Activated naive CD4-positive, alpha-beta T cell treated with anti-CD3 and anti-CD28 coated beads for 36 hours (primary cell): ENCODE data around the gene ZFYVE9. TPM values are rescaled to one million over a fixed set of nuclear protein-coding genes. Genes with fewer than 3 reads are reported as not detected.
"Not testable (repeated sequence)": the region's sequence is repeated elsewhere in the genome, so short reads cannot be mapped to it uniquely, and the experiment has no call there.

Experiments used
- CTCF ChIA-PET: fragments of 350-600 bp; sonication (Branson Sonifier 250); formaldehyde crosslinking; loops from one replicate; lab custom pipeline; 2021; ENCODE audit warnings: antibody characterized with exemption; lab: Charles Lee
- DNase-seq: peaks from one replicate; pipeline ENCODE4 v3.0.0-alpha.2; 2020
- H3K27ac Mint-ChIP-seq: one replicate; pipeline ENCODE4 v1.8.0; 2021; ENCODE audit warnings: mild to moderate bottlenecking, mixed read lengths
- H3K27me3 Mint-ChIP-seq: one replicate; pipeline ENCODE4 v1.8.0; 2021; ENCODE audit warnings: low read depth, mixed read lengths
- H3K36me3 Mint-ChIP-seq: one replicate; pipeline ENCODE4 v1.8.0; 2021; ENCODE audit warnings: low read depth, mixed read lengths
- H3K4me1 Mint-ChIP-seq: one replicate; pipeline ENCODE4 v1.8.0; 2021; ENCODE audit warnings: low read depth, mixed read lengths
- H3K4me3 Mint-ChIP-seq: one replicate; pipeline ENCODE4 v1.8.0; 2021; ENCODE audit warnings: mild to moderate bottlenecking, moderate library complexity, mixed read lengths
- H3K9me3 Mint-ChIP-seq: one replicate; pipeline ENCODE4 v1.8.0; 2021; ENCODE audit warnings: mixed read lengths
- intact Hi-C: fragments of 100-400 bp; cut with micrococcal nuclease; formaldehyde crosslinking; loops from one replicate; pipeline ENCODE4 v1.15.1; 2023
- total RNA-seq, 2 experiments: library from RNA; stranded (reverse); gene quantifications; one replicate each; pipeline ENCODE4 v1.2.3, GENCODE V29; 2021

ZFYVE9 gene
- total RNA-seq, 2 experiments from 2014 or later, result 3.0 to 3.5 TPM

GRCh38 chr1:52153898-52154297, 12.0 kb downstream of the ZFYVE9 start:
- H3K4me1 Mint-ChIP-seq, result peaks cover under 1% of the 10 kb centered on the region
- no peak for DNase-seq
- no peak overlapping the region for H3K4me3 Mint-ChIP-seq
- no peak overlapping the region for H3K27ac Mint-ChIP-seq
- no peaks in the 10 kb centered on the region for H3K9me3 Mint-ChIP-seq
- intact Hi-C loops, result no loop called here
- H3K36me3 Mint-ChIP-seq, result no peaks in the 10 kb centered on the region
- H3K27me3 Mint-ChIP-seq, result no peaks in the 10 kb centered on the region
- CTCF ChIA-PET, result interaction anchor here (0.5 kb wide), 1 partner anchor 83 kb away, joined by 3 read pairs; no protein-coding TSS in a partner anchor

DNA sequence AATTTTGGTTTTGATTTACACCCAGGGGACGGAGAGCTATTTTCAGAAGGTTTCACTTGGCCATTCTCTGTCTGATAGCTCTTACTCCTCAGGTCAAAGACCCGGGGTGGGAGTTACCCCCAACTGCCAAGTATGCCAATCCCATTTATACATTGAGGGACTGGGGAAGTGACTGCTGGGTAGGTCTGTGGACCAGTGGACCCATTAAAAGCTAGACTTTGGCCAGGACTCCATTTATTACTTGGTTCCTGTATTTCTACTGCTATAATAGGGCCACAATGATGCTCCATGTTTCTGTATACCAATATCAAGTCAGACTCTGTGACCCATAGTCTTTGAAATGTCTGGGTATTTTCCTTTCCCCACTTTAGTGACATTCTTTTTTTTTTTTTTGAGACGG, 14.6 kb downstream of the ZFYVE9 start:
- Mint-ChIP-seq H3K4me3 (no peak overlapping the region), H3K4me1 (peaks cover 4% of the 10 kb centered on the region), H3K27ac (no peak overlapping the region), H3K36me3 (peaks cover 1% of the 10 kb centered on the region), H3K27me3 (no peaks in the 10 kb centered on the region), H3K9me3 (no peaks in the 10 kb centered on the region)
- no peak for DNase-seq
- CTCF ChIA-PET, result interaction anchor here (0.6 kb wide), 1 partner anchor 16 kb away, joined by 3 read pairs; no protein-coding TSS in a partner anchor
- intact Hi-C loops, result no loop called here

- CTCF ChIA-PET, result no interaction called here
- no peak for DNase-seq
- intact Hi-C loops, result no loop called here
- Mint-ChIP-seq H3K4me1 (peaks cover 4% of the 10 kb centered on the region), H3K9me3 (no peaks in the 10 kb centered on the region), H3K36me3 (peaks cover 4% of the 10 kb centered on the region), H3K4me3 (no peak overlapping the region), H3K27me3 (no peaks in the 10 kb centered on the region), H3K27ac (no peak overlapping the region)
Measured at GRCh38 chr1:52157582-52157981, 15.7 kb downstream of the ZFYVE9 start.

GRCh38 chr1:52158218-52158617, 16.3 kb downstream of the ZFYVE9 start:
- H3K4me1 Mint-ChIP-seq, result peaks cover 4% of the 10 kb centered on the region
- no peak overlapping the region for H3K27ac Mint-ChIP-seq
- no peaks in the 10 kb centered on the region for H3K9me3 Mint-ChIP-seq
- peaks cover 4% of the 10 kb centered on the region for H3K36me3 Mint-ChIP-seq
- DNase-seq, result no peak
- CTCF ChIA-PET, result no interaction called here
- no peak overlapping the region for H3K4me3 Mint-ChIP-seq
- H3K27me3 Mint-ChIP-seq, result no peaks in the 10 kb centered on the region
- intact Hi-C loops, result no loop called here

GRCh38 chr1:52159033-52159789, 17.3 kb downstream of the ZFYVE9 start:
- intact Hi-C loops, result no loop called here
- Mint-ChIP-seq H3K9me3 (no peaks in the 10 kb centered on the region), H3K4me1 (peaks cover 4% of the 10 kb centered on the region), H3K27me3 (no peaks in the 10 kb centered on the region), H3K4me3 (no peak overlapping the region), H3K36me3 (peaks cover 4% of the 10 kb centered on the region), H3K27ac (no peak overlapping the region)
- DNase-seq, result no peak
- CTCF ChIA-PET, result interaction anchor here (0.7 kb wide), 1 partner anchor 622 kb away, joined by 3 read pairs; no protein-coding TSS in a partner anchor

GRCh38 chr1:52162947-52163346, 21.1 kb downstream of the ZFYVE9 start:
- no peak for DNase-seq
- Mint-ChIP-seq H3K27me3 (no peaks in the 10 kb centered on the region), H3K27ac (no peak overlapping the region), H3K4me3 (no peak overlapping the region), H3K9me3 (no peaks in the 10 kb centered on the region), H3K36me3 (peaks cover 4% of the 10 kb centered on the region), H3K4me1 (peaks cover 8% of the 10 kb centered on the region)
- CTCF ChIA-PET, result no interaction called here
- intact Hi-C loops, result no loop called here

- peaks cover 4% of the 10 kb centered on the region for H3K36me3 Mint-ChIP-seq
- H3K27ac Mint-ChIP-seq, result no peak overlapping the region
- no peaks in the 10 kb centered on the region for H3K27me3 Mint-ChIP-seq
- H3K9me3 Mint-ChIP-seq, result no peaks in the 10 kb centered on the region
- no peak overlapping the region for H3K4me3 Mint-ChIP-seq
- CTCF ChIA-PET, result interaction anchor here (0.9 kb wide), 1 partner anchor 25 kb away, joined by 3 read pairs; no protein-coding TSS in a partner anchor
- intact Hi-C loops, result no loop called here
- peaks cover 3% of the 10 kb centered on the region for H3K4me1 Mint-ChIP-seq
- no peak for DNase-seq
Measured at GRCh38 chr1:52164604-52165003, 22.7 kb downstream of the ZFYVE9 start.

DNA sequence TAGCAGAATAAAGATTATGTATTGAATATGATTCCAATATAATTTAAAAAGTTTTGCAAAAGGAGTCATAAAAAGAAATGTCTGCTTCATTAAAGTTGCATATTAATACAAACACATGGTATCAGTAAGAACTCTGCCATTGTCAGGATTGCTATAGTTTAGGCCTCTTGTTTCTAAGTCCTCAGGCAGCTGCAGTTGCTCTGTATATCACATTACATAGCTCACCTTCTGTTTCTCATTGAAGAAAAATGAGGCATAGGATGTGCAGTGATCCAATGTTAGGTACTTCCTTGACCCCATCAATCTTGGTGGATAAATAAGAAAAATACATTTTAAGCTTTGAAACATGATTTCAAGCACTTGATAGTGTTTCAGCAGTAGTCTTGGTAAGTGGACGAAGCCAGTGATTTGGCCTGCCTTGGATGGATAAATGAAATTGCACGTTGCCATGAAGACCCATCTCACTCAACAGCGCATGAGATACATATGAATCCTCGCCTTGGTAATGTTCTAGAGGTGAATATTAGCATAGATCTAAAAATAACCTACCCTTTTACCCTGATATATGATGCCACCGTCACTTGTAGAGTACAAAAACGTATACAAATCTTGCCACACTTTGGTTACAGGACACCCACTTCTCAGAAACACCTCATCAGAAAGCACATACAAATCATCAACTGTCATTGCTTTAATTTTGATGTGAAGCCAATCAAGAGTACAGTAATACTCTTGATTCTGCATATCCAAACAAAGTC, 25.3 kb downstream of the ZFYVE9 start:
- Mint-ChIP-seq H3K27ac (no peak overlapping the region), H3K27me3 (no peaks in the 10 kb centered on the region), H3K36me3 (peaks cover 2% of the 10 kb centered on the region), H3K4me3 (no peak overlapping the region), H3K9me3 (peaks cover 5% of the 10 kb centered on the region), H3K4me1 (peaks cover 3% of the 10 kb centered on the region)
- no peak for DNase-seq
- CTCF ChIA-PET, result no interaction called here
- intact Hi-C loops, result no loop called here

GRCh38 chr1:52168373-52169080, 26.6 kb downstream of the ZFYVE9 start:
- Mint-ChIP-seq H3K27me3 (no peaks in the 10 kb centered on the region), H3K27ac (no peak overlapping the region), H3K4me3 (no peak overlapping the region), H3K36me3 (no peaks in the 10 kb centered on the region), H3K9me3 (peaks cover 5% of the 10 kb centered on the region), H3K4me1 (peaks cover 3% of the 10 kb centered on the region)
- DNase-seq, result no peak
- CTCF ChIA-PET, result no interaction called here
- intact Hi-C loops, result no loop called here

GRCh38 chr1:52171149-52171548, 29.3 kb downstream of the ZFYVE9 start:
- CTCF ChIA-PET, H3K4me1 Mint-ChIP-seq, intact Hi-C loops, H3K27ac Mint-ChIP-seq, H3K27me3 Mint-ChIP-seq, H3K36me3 Mint-ChIP-seq, DNase-seq, H3K4me3 Mint-ChIP-seq, H3K9me3 Mint-ChIP-seq: not testable (repeated sequence)

- H3K36me3 Mint-ChIP-seq, result no peaks in the 10 kb centered on the region
- H3K9me3 Mint-ChIP-seq, result no peaks in the 10 kb centered on the region
- no peak overlapping the region for H3K27ac Mint-ChIP-seq
- CTCF ChIA-PET, result no interaction called here
- no peak overlapping the region for H3K4me3 Mint-ChIP-seq
- intact Hi-C loops, result no loop called here
- H3K4me1 Mint-ChIP-seq, result no peaks in the 10 kb centered on the region
- DNase-seq, result no peak
- H3K27me3 Mint-ChIP-seq, result no peaks in the 10 kb centered on the region
Measured at GRCh38 chr1:52179073-52179472, 37.2 kb downstream of the ZFYVE9 start.

GRCh38 chr1:52180176-52180575, 38.3 kb downstream of the ZFYVE9 start:
- intact Hi-C loops, result no loop called here
- Mint-ChIP-seq H3K4me1 (no peaks in the 10 kb centered on the region), H3K9me3 (no peaks in the 10 kb centered on the region), H3K4me3 (no peak overlapping the region), H3K27me3 (no peaks in the 10 kb centered on the region), H3K36me3 (no peaks in the 10 kb centered on the region), H3K27ac (no peak overlapping the region)
- CTCF ChIA-PET, result no interaction called here
- DNase-seq, result no peak
